Retinal pigment epithelial cell (primary cell): ENCODE data around the gene TIPARP.

Experiments used
- DNase-seq: peaks from one replicate; pipeline ENCODE4 v3.0.0-alpha.2; 2010; ENCODE audit warnings: low read depth
- H3K4me3 ChIP-seq: 2 replicates; pipeline ENCODE4 v1.5.1; 2011; ENCODE audit warnings: mild to moderate bottlenecking, low read length, control low read depth, moderate library complexity
- TF ChIP-seq, protein P1 (sequence below): conservative IDR thresholded peaks from 2 replicates; pipeline ENCODE4 v1.5.1; 2011; ENCODE audit warnings: low read depth, low read length, control low read depth, inconsistent platforms

Gene TIPARP

DNA sequence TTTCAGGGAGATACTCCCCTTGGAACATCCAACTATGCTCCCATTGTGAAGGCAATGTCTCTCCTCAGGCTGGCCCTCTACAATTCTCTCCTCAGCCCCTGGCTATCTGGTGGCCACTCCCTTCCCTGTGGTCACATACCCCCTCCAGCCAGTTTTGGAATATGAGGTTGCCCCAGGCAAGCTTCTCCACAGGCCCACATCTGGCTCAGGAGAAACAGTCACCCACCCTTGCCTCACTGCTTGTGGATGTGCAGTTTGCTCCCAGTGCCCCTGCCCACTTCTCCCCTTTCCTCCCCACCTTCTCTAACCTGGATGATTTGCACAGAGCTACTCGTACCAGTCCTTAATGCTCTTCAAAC is 15.7 kb upstream of the TIPARP start:
- DNase-seq, result no peak
- TF ChIP-seq, protein P1, sequence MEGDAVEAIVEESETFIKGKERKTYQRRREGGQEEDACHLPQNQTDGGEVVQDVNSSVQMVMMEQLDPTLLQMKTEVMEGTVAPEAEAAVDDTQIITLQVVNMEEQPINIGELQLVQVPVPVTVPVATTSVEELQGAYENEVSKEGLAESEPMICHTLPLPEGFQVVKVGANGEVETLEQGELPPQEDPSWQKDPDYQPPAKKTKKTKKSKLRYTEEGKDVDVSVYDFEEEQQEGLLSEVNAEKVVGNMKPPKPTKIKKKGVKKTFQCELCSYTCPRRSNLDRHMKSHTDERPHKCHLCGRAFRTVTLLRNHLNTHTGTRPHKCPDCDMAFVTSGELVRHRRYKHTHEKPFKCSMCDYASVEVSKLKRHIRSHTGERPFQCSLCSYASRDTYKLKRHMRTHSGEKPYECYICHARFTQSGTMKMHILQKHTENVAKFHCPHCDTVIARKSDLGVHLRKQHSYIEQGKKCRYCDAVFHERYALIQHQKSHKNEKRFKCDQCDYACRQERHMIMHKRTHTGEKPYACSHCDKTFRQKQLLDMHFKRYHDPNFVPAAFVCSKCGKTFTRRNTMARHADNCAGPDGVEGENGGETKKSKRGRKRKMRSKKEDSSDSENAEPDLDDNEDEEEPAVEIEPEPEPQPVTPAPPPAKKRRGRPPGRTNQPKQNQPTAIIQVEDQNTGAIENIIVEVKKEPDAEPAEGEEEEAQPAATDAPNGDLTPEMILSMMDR, result no peak
- H3K4me3 ChIP-seq, result no peak overlapping the region

DNA sequence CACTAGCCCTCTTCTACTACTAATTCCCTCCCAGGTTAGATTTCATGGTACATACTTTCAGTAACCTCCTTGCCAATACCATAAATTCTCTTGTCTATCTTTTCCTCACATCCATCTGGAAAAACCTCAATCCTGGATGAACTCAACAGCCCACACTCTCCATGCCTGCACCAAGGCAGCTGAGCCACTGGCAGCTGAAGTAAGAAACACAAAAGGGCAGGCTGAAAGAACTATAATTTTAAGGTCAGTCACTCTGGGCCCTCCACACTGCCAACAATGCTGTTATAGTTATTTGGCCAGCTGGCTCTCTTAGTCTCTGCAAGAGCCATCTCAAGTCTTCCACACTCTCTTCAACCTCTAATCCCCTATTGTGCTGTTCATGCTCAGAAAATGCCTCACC is 15.1 kb upstream of the TIPARP start:
- TF ChIP-seq, protein P1, result no peak
- no peak for DNase-seq
- no peak overlapping the region for H3K4me3 ChIP-seq

DNA sequence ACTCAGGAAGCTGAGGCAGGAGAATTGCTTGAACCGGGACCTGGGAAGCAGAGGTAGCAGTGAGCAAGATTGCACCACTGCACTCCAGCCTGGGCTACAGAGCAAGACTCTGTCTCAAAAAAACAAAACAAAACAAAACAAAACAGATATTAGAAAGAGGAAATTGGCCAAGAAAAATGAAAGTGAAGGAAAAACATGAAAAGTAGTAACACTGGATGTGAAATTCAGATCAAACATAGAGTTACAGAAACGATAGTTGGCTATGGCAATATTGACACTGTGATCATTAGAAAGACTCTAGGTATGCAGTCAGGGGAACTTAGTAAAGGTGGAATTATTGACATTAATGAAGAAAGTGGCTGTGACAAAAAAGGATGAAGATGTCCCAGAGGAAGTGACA is 13.2 kb upstream of the TIPARP start:
- DNase-seq, result no peak
- no peak overlapping the region for H3K4me3 ChIP-seq
- TF ChIP-seq, protein P1, result no peak

DNA sequence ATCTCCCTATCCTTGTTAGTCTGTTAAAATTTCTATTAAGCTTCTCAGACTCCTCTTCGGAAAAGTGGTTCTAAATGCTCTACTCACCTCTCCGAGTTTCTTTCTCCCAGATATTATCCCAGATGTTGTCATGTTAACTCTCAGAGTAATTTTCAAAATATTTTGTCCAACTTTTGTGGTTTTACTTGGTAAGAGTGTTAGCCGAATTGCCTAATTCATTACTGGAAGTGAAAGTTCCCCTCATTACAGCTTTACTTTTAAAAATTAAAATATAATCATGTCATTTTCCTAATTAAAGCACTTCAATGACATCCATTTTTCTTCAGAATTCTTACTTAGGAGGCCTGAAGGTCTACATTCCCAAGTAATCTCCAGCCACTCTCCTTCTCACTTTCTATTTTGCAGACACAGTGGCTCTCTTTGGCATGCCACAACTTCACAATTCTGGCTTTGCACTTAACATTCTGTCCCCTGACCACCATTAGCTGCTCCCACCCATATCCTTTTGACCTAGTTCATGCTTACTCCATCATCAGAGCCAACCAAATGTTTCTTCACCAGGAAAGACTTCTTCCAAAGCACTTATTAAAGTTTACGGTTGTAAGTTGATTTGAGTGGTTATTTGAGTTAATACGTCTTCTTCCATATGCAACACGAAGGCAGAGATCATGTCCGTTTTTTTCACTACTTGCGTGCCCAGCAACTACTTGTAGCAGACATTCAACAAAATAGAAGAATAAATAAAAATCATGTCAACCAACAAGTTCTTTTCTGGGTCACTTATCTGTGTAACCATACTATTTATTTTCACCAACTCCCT is 10.2 kb upstream of the TIPARP start:
- TF ChIP-seq, protein P1, result no peak
- no peak for DNase-seq
- H3K4me3 ChIP-seq, result no peak overlapping the region

DNA sequence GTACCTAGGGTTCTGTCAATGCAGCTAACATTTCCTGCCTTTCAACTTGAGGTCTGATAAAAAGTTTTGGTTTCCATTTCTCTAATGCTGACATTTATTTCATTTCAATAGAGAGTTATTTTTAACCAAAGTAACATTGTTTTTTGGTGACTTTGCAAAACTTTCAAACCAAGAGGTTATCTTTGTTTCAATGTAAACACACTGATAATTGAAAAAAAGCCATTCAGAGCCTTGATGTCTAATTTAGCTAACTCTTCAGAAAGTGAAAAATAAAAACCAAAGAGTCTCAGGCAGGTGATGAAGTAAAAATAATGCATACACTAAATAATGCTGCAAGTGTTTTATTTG is 9.6 kb upstream of the TIPARP start:
- H3K4me3 ChIP-seq, result no peak overlapping the region
- TF ChIP-seq, protein P1, result no peak
- DNase-seq, result no peak

DNA sequence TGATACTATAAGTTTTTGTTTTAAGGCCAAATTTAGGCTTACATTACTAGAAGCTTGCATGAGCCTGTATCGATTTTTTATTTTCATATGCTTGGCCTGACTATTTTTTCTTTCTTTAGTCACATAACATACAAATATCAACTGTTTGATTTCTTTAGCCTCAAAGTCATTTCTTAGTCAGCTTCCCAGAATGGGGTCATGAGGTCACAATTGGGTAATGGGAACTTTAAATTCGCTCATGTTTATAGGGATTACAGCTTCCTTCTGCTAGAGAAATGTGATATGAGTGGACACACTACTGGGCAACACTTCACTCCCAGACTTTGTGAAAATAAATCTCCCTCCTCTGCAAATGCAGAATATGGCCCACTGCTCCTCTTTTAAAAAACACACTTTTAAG is 9.1 kb upstream of the TIPARP start:
- DNase-seq, result peak; percentile 45
- no peak overlapping the region for H3K4me3 ChIP-seq

DNA sequence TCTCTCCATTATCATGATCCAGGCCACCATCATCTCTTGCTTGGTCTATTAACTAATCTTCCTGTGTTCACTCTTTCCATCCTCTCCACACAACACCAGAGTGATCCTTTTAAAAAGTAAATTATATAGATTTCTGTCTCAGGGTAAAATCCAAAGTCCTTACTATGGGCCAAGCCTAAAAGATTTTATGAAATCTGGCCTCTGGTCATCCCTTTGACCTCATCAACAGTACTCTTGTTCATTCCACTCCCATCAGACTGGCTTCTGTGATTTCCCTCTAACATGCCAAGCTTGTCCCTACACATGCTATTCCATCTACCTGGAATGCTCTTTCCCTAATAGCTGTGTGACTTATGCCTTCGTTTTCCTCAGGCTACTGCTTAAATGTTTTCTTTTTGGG is 8.3 kb upstream of the TIPARP start:
- no peak for DNase-seq
- no peak overlapping the region for H3K4me3 ChIP-seq
- TF ChIP-seq, protein P1, result no peak

More for the DNA sequence above, 9.1 kb upstream of the TIPARP start:
- TF ChIP-seq, protein P1, result no peak
